Right hindlimb (tissue), 1 donor: ENCODE data around the gene HOXB4.
"Not testable (repeated sequence)": the region's sequence is repeated elsewhere in the genome, so short reads cannot be mapped to it uniquely, and the experiment has no call there.

Experiments
- DNase-seq: peaks from one replicate; pipeline ENCODE4 v3.0.0-alpha.2; 2018

HOXB4 gene

DNA sequence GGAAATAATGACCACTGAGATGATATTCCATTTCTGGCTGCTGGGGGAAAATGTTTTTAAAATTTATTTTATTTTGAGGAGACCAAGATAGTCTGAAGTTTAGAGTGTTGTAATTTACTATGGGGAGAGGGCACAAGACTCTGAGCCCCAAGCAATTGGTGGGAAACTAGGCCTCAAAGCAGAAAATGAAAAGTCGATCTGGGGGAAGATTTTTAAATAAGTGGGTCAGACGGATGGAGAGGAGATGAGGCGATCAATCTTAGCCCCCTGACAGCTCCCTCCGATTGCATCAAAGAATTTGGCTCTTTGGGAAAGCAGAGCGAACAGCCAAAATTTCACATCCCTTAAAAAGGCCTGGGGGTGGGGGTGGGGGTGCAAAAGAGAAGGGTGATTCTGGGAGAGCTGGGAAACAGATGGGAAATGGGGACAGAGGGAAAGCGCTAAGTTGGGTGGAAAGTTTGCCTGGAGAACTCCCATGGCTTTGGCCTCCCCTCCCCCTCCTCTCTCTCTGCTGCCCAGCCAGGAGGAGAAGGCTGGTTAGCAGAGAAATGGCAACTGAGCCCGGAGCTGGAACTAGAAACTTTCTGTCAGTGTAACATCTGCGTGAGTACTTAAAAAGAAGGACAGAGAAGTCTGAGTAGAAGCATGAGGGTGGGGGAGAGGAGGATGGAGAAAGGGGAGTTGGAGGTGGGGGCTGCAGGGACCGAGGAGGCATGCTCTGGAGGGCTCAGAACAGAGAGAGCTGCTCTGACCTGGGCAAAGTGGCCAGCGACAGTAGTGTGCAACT is 31.8 kb downstream of the HOXB4 start:
- peak; percentile 71 for DNase-seq

- DNase-seq = no peak
Observed at GRCh38 chr17:48545539-48545938, 32.6 kb downstream of the HOXB4 start.

- no peak for DNase-seq
Observed at GRCh38 chr17:48545022-48545375, 33.2 kb downstream of the HOXB4 start, which contains the start of gene HOXB2. Gene HOXB2, minus strand, starts transcription at chr17:48545109. Its CDS starts 198 bp downstream, at chr17:48544911.

- peak; percentile 91 for DNase-seq
Observed at GRCh38 chr17:48544349-48545021, 33.7 kb downstream of the HOXB4 start.

DNA sequence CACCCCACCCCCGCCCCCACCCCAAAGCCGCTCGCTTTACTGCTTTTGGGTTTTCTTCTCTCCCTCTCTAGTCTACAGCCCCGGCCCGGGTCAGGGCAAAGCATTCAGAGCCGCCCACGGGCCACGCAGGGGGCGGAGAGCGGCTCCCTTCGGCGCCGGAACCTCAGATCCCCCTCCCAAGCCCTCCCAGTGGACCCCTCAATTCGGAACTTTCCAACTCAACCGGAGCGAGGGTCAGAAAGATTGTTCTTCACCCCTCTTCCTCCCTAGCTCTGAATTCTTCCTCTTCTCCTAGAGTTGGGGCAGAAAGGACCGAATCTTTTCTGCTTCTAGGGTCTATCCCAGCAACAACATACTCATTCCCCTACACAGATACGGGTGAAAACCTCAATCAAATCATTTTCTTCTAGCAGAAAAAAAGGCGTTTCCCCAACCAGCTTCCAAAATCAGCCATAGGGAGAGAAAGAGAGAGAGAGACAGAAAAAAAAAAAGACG is 34.2 kb downstream of the HOXB4 start:
- DNase-seq = peak; percentile 73

- peak; percentile 57 for DNase-seq
Observed at GRCh38 chr17:48543107-48543853, 34.9 kb downstream of the HOXB4 start.

GRCh38 chr17:48542698-48543106 is 35.4 kb downstream of the HOXB4 start:
- no peak for DNase-seq

DNA sequence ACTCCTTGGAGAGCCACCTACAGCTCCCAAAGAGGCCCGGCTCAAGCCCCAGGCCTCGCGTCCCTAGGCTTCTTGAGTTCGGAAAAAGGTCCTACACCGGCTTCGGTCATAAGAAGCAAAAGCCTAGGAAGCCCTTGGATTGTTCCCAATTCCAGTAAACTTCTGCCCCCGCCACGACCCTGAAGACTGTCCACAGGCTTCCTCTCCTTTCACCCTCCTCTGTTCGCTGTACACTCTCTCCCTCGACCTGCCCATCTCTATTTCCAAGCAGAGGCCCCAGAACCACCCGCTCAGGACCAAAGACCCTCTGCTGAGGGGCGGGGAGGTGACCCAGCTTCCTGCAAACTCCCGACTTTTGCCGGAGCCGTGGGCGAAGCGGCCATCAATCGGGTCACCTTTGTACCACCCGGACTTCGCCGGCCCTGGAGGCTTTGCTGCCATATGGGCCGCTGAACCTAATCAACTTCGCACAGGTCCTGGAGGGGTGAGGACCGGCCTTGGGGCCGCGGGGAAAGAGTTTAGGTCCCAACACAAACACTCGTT is 36.0 kb downstream of the HOXB4 start:
- no peak for DNase-seq

GRCh38 chr17:48541577-48542113 is 36.5 kb downstream of the HOXB4 start:
- DNase-seq = peak; percentile 88

- DNase-seq = no peak
Observed at GRCh38 chr17:48541036-48541576, 37.0 kb downstream of the HOXB4 start.

DNA sequence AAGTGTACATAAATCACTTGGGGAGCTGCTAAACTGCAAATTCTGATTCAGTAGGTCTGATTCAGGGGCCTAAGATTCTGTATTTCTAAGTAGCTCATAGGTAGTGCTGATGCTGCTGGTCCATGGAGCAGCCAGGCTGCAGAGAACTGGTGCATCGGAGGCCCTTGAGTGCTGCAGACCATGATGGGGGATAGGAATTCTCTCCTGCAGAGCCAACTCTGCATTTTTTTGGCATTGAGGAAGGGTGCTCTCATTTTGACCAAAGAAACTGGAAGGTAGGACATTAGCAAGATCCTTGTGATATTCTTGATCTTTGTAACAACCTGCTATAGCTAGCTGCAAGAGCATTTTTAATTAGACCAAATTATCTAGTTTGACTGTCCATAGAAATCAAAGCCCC is 37.9 kb downstream of the HOXB4 start:
- DNase-seq = no peak

GRCh38 chr17:48539177-48539576 is 39.0 kb downstream of the HOXB4 start:
- DNase-seq = no peak

DNA sequence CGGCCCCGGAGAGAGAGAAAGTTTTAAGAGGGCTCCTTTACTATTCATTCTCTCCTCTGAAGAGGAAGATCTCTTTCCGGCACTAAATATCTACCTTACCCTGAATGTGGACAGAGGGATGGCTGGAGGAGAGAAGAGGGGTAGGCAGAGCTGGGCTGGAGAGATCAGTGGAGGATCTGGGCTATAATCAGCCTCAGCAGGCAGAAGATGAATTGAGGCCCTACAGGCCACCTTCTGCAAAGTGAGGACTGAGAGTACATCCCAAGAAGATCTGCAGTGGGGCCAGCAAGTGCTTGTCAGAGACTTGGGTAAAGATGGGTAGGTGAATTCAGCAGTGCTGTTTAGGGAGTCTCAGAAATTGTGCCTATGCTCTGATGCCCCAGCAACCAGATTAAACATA is 40.8 kb downstream of the HOXB4 start:
- DNase-seq = no peak

- not testable (repeated sequence) for DNase-seq
Observed at GRCh38 chr17:48535793-48536559, 42.2 kb downstream of the HOXB4 start.

- no peak for DNase-seq
Observed at GRCh38 chr17:48532261-48532660, 45.9 kb downstream of the HOXB4 start.

DNA sequence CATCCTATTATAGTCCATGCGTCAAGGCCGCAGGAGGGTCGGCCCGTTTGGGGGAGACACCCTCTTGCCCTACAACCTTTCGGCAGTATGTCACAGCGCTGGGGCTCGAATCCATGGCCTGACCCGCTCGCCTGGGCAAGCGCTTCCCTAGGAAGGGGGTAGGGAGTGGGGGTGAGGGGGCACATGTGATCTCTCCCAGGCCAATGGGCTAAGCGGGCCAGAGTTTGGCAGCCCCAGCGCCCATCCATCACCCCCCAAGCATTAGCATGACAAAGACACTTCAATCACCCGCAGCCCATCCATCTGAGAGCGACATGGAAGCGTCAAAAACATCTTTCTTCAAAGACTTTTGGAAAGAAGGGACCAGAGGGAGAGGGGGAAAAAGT is 47.3 kb downstream of the HOXB4 start, which contains the start of gene HOXB1:
TSS of gene HOXB1 (minus strand) at position 125 of the 386 bp plus-strand sequence. CDS start at position 18, 107 bp downstream.
- DNase-seq = no peak

DNA sequence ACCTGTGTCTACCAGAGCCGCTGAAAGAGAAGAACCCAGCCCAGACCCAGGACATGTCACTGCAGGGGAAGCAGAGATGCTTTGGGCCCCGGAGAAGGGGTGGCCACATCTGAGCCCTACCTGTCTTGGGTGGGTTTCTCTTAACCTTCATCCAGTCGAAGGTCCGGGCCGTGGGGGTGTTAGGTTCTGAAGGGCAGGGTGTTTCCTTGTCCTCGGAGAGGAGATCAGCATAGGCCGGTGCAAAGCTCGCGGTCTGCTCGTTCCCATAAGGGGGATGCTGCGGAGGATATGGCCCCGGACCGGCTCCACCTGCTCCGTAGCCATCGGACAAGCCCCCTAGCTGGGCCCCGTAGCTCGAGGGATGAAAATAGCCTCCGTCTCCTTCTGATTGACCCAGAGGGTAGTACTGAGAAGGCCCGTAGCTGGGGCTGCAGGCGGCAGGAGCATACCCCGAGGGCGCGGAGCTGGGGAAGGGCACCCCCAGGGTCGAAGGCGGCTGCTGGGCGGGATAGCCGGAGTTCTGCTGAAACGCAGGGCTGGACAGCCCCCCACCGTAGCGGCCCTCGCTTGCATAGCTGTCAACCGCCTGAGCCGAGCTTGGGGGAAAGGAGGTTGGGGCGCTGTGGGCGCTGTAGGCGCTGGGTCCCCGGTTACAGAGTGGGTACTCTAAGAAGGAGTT is 47.8 kb downstream of the HOXB4 start:
- no peak for DNase-seq

DNA sequence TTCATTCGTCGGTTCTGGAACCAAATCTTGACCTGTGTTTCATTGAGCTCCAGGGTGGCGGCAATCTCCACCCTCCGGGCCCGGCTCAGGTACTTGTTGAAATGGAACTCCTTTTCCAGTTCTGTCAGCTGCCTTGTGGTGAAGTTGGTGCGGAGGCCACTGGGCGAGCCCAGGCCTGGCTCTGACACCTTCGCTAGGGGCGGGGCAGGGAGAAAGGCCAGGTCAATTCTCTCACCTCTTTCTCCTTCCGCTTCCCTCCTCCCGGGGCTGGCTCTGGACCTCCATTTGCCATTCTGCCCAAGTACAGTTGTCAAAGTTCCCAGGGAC is 48.5 kb downstream of the HOXB4 start:
- DNase-seq = no peak

DNA sequence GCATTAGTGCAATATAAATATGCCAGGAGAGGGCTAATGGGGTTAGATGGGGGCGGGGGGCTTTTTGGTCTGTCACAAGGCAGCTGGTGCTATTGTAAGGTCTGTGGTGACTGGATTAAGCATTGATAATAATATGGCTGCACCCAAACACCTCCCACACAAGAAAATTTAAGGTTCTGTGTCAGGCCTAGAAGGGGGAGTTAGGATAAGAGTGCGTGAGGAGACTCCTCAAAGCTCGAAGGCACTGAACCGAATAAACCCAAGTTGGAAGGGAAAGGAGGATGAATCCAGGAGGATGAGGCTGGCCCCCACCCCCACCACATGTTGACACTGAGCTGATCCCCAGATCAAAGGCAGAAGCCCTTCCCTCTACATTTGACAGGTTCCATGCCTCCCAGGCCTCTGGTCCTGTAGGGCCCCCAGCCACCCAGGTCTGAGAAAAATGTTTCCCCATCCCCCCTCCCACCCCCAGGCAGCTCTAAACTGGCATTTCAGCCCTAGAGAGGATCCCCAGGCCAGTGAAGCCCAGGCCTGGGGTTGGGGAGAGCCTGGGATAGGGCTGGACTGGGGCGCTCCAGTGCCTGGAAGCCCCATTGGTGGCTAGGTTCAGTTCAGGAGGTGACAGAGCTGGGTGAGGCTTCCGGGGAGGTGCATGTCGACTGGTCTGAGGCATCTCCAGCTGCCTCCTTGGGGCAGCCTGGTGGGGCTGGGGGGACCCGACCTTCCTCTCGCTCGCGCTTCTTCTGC is 49.0 kb downstream of the HOXB4 start:
- DNase-seq = no peak

- no peak for DNase-seq
Observed at GRCh38 chr17:48528153-48528935, 49.8 kb downstream of the HOXB4 start.
